ENCODE data around the gene ZNF333. TPM values are rescaled to one million over a fixed set of nuclear protein-coding genes. Genes with fewer than 3 reads are reported as not detected.

Gene ZNF333
- total RNA-seq (2014; rRNA removed; shearing (Covaris generic); ENCODE audit: low replicate concordance), result 0.84 and 2.3 TPM in 2 replicates

DNA sequence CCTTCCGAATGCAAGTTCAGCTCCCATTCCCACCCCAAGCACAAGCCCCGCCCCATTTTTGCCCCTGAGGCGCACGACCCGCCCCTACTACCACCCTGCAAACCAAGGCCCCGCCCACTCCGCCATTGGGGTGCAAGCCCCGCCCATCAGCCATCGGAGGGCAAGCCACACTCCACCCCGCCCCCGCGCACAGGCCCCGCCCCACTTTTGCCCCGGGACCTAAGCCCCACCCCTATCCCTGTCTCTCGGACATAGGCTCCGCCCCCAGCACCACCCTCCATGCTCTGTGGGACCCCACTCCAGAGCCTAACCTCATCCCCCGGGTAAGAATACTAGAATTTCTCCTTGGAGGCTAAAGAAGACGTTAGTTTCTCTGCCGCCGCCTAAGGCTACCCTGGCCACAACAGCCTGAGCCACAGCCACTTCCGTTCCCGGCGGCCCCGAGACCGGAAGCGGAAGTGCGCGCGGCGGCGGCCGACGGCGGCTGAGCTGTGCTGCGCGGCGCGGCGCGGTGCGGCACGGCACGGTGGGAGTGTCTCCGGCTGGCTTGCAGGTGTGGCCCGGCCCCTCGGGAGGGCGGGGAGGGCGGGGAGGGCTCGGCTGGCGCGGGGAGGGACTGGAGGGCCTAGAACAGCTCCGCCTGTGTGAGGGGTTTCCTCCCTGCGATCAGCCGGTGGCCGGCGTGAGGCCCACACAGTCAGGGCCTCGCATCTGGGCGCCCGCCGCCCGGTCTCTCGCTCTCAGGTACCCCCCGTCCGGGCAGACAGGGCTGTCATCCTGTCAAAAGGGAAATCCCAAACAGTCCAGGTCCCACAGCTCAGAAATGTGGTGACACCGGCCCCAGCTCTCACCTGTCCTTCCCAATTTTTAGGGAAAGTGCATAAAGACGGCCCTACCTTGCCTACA, at the start of gene ZNF333:
TSS of gene ZNF333 (plus strand) at position 451 of the 906 bp plus-strand sequence. CDS start 3,444 bp downstream, outside the sequence.
- in situ Hi-C loops (cut with HindIII; ENCODE audit: low pct_unique_long_range_greater_than_20kb, low sequenced_read_pairs), result no loop called here
- peak; percentile 89 for DNase-seq (ENCODE audit: low read depth)

GRCh38 chr19:14648506-14648905, 41.3 kb upstream of the ZNF333 start:
- no peak for DNase-seq (ENCODE audit: low read depth)
- in situ Hi-C loops (cut with HindIII; ENCODE audit: low pct_unique_long_range_greater_than_20kb, low sequenced_read_pairs), result no loop called here

- DNase-seq (ENCODE audit: low read depth), result no peak
- in situ Hi-C loops (cut with HindIII; ENCODE audit: low pct_unique_long_range_greater_than_20kb, low sequenced_read_pairs), result no loop called here
Observed at GRCh38 chr19:14649020-14649419, 40.8 kb upstream of the ZNF333 start.

DNA sequence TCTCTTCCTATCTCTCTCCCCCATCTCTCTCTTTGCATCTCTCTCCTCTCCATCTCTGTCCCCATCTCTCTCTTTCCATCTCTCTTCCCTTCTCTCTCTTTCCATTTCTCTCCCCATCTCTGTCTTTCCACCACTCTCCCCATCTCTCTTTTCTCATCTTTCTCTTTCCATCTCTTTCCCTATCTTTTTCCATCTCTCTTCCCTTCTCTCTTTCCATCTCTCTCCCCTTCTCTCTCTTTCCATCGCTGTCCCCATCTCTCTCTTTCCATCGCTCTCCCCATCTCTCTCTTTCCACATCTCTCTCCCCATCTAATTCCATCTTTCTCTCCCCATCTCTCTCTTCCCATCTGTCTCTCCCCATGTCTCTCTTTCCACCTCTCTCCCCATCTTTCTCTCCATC, 39.7 kb upstream of the ZNF333 start:
- no peak for DNase-seq (ENCODE audit: low read depth)
- in situ Hi-C loops (cut with HindIII; ENCODE audit: low pct_unique_long_range_greater_than_20kb, low sequenced_read_pairs), result no loop called here

DNA sequence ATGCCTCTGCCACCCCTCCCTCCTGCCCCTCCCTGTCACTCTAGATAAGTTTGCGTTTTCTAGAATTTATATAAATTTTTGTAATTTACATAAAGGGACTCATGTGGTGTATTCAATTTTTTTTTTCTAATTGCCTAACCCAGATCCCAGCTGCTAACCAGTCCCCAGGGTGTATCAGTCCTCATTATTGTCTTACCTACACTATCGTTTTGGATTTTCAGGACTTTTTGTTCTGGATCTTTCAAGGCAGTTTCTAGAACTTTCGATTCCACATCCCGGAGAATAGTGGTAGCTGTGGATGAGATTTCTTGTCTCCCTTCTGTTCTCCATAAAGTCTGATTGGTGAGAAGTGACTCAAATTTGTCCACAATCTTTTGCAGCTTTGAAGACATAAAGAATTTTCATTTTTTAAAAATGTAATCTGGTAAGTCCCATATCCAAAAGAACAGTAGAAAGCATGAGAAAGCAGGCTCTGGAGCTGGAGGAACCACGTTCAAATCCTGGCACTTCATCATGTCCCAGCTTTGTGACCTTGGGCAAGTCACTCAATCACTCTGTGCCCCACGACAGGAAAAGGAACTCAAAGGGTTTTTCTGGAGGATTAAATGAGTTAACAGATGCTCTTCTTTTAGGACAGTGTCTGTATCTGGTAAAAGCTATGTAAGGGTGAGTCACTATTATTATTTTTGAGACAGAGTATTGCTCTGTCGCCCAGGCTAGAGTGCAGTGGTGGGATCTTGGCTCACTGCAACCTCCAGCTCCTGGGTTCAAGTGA, 34.9 kb upstream of the ZNF333 start:
- no peak for DNase-seq (ENCODE audit: low read depth)
- in situ Hi-C loops (cut with HindIII; ENCODE audit: low pct_unique_long_range_greater_than_20kb, low sequenced_read_pairs), result no loop called here

- in situ Hi-C loops (cut with HindIII; ENCODE audit: low pct_unique_long_range_greater_than_20kb, low sequenced_read_pairs), result no loop called here
- no peak for DNase-seq (ENCODE audit: low read depth)
Observed at GRCh38 chr19:14655726-14656125, 34.1 kb upstream of the ZNF333 start.

- in situ Hi-C loops (cut with HindIII; ENCODE audit: low pct_unique_long_range_greater_than_20kb, low sequenced_read_pairs), result no loop called here
- no peak for DNase-seq (ENCODE audit: low read depth)
Observed at GRCh38 chr19:14659874-14660489, 29.9 kb upstream of the ZNF333 start.

- in situ Hi-C loops (cut with HindIII; ENCODE audit: low pct_unique_long_range_greater_than_20kb, low sequenced_read_pairs), result no loop called here
- DNase-seq (ENCODE audit: low read depth), result no peak
Observed at GRCh38 chr19:14661372-14661924, 28.4 kb upstream of the ZNF333 start.

GRCh38 chr19:14669940-14670339, 19.9 kb upstream of the ZNF333 start:
- DNase-seq (ENCODE audit: low read depth), result no peak
- in situ Hi-C loops (cut with HindIII; ENCODE audit: low pct_unique_long_range_greater_than_20kb, low sequenced_read_pairs), result no loop called here

DNA sequence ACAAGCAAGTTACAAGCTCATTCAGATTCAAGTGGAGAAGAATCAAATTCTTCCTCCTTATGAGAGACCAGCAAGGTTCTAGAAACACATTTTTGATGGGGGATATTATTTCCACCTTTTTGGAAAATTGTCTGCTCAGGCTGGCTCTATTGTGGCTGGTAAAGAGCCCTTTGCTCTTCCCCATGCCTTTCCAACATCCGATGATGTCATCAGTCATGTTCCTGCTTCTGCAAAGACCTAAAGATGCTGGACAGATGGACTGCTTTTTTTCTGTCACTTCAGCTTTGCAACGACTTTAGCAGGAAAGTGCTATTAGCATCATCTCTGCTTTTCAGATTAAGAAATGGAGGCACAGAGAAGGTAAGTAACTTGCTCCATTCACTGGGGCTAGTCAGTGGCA, 19.4 kb upstream of the ZNF333 start:
- DNase-seq (ENCODE audit: low read depth), result no peak
- in situ Hi-C loops (cut with HindIII; ENCODE audit: low pct_unique_long_range_greater_than_20kb, low sequenced_read_pairs), result no loop called here

GRCh38 chr19:14672188-14672872, 17.5 kb upstream of the ZNF333 start:
- in situ Hi-C loops (cut with HindIII; ENCODE audit: low pct_unique_long_range_greater_than_20kb, low sequenced_read_pairs), result no loop called here
- no peak for DNase-seq (ENCODE audit: low read depth)

DNA sequence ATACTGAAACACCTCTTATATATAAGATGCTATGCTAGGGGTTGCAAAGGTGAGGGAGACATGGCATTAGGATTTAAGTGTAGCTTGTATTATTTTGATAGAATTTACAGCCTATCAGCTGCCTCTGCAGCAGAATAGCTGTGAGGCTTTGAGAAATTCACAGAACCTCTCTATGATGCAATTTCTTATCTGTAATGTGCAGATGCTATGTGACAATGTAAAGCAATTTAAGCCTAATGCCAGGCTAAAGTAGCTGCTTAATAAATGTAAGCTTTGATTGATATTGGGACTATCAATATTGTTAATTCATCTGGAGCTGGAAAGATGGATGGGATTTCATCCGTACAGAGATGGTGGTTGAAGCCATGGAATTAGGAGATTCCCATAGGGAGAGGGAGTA, 16.8 kb upstream of the ZNF333 start:
- in situ Hi-C loops (cut with HindIII; ENCODE audit: low pct_unique_long_range_greater_than_20kb, low sequenced_read_pairs), result no loop called here

DNA sequence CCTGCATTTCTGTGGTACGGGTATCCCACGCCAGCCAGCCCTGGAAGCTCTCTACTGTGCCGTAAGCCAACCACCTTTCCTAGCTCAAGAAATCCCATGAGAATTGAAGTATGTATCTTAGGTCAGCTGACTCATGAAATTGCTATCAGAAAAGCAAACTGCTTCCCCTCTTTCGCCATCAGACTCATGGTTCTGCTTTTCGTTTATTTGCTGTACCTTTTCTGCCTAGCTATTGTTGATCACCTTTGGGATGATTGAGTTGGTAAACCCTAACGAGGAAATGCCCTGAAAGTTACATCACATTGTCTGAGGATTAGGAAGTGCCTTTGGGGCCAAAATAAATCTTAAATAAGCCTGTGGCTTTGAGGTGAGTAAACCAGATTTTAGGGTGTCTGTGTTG, 15.1 kb upstream of the ZNF333 start, which contains the start of gene ADGRE3:
TSS of gene ADGRE3 (minus strand) at position 81 of the 400 bp plus-strand sequence. CDS start at position 7, 74 bp downstream.
- in situ Hi-C loops (cut with HindIII; ENCODE audit: low pct_unique_long_range_greater_than_20kb, low sequenced_read_pairs), result no loop called here
- no peak for DNase-seq (ENCODE audit: low read depth)

More for the DNA sequence above, 16.8 kb upstream of the ZNF333 start:
- no peak for DNase-seq (ENCODE audit: low read depth)

GRCh38 chr19:14676762-14677161, 13.1 kb upstream of the ZNF333 start:
- no peak for DNase-seq (ENCODE audit: low read depth)
- in situ Hi-C loops (cut with HindIII; ENCODE audit: low pct_unique_long_range_greater_than_20kb, low sequenced_read_pairs), result no loop called here

DNA sequence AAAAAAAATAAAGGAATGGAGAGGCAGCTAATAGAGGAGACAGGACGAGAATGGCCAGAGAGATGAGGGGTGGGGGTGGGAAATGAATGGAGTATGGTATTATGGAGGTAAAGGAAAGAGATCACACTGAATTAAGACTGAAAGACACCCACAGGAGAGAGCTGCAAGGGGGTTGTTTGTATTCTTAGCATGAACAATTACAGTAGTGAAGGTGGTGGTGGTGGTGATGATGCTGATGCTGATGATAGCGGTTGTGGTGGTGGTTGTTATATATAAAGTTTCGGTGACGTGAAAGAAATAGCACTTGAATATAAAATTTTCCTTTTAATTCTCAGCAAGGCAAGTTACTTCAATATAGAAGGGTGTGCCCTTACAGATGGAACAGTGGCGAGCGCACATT, 12.4 kb upstream of the ZNF333 start:
- DNase-seq (ENCODE audit: low read depth), result no peak
- in situ Hi-C loops (cut with HindIII; ENCODE audit: low pct_unique_long_range_greater_than_20kb, low sequenced_read_pairs), result no loop called here

- in situ Hi-C loops (cut with HindIII; ENCODE audit: low pct_unique_long_range_greater_than_20kb, low sequenced_read_pairs), result no loop called here
- no peak for DNase-seq (ENCODE audit: low read depth)
Observed at GRCh38 chr19:14678199-14678598, 11.6 kb upstream of the ZNF333 start.

GRCh38 chr19:14682084-14682483, 7.8 kb upstream of the ZNF333 start:
- in situ Hi-C loops (cut with HindIII; ENCODE audit: low pct_unique_long_range_greater_than_20kb, low sequenced_read_pairs), result no loop called here
- no peak for DNase-seq (ENCODE audit: low read depth)

DNA sequence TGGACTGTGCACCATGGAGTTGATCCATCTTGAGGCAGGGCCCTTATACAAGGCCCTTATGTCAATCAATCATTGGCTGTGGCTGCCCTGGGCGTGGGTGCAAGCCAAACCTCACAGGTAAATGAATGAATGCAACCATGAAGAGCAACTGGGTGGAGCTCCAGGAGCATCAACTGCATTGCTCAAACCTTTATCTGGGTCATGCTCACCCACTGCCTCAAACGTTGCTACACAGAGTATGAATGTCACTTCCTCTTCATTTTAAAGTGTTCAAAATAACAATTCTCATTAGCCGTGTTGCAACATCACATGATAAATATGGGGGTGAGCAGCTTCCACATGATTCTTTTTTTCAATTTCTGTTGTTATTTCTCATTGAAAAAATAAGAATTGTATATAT, 6.4 kb upstream of the ZNF333 start:
- in situ Hi-C loops (cut with HindIII; ENCODE audit: low pct_unique_long_range_greater_than_20kb, low sequenced_read_pairs), result no loop called here
- DNase-seq (ENCODE audit: low read depth), result no peak

Data from Caki2 (cell line).